HEK293T (cell line): ENCODE results near the gene TTLL4.

Experiments used
- CTCF ChIA-PET: fragments of 350-600 bp; formaldehyde crosslinking; extraction: SDS; loops from one replicate; lab custom pipeline; 2021; ENCODE audit warnings: antibody characterized with exemption, inconsistent platforms; lab: Yijun Ruan, JAX
- POLR2A ChIA-PET: fragments of 350-600 bp; formaldehyde crosslinking; extraction: SDS; loops from one replicate; lab custom pipeline; 2020; ENCODE audit warnings: antibody characterized with exemption, inconsistent platforms; lab: Yijun Ruan, JAX
- DNase-seq: peaks from one replicate; pipeline ENCODE4 v3.0.0; 2012; ENCODE audit warnings: mixed read lengths; ENCODE audit errors: extremely low spot score
- ARNT ChIP-seq: fragments of 450-650 bp; IDR thresholded peaks from 2 replicates; pipeline ENCODE4 v1.6.1; 2017; ENCODE audit warnings: mild to moderate bottlenecking
- BHLHE40 ChIP-seq: fragments of 450-650 bp; IDR thresholded peaks from 2 replicates; pipeline ENCODE4 v1.6.1; 2016; ENCODE audit warnings: mild to moderate bottlenecking, moderate library complexity, borderline replicate concordance
- CTBP1 ChIP-seq: fragments of 450-650 bp; IDR thresholded peaks from 2 replicates; pipeline ENCODE4 v1.6.1; 2016; ENCODE audit warnings: borderline replicate concordance
- ELF4 ChIP-seq: fragments of 450-650 bp; IDR thresholded peaks from 2 replicates; pipeline ENCODE4 v1.6.1; 2017; ENCODE audit warnings: antibody characterized with exemption
- FOXA1 ChIP-seq: fragments of 450-650 bp; IDR thresholded peaks from 2 replicates; pipeline ENCODE4 v1.6.1; 2016; ENCODE audit warnings: mild to moderate bottlenecking
- FOXK2 ChIP-seq: fragments of 450-650 bp; IDR thresholded peaks from 2 replicates; pipeline ENCODE4 v1.6.1; 2016; ENCODE audit warnings: mild to moderate bottlenecking
- FOXM1 ChIP-seq: fragments of 450-650 bp; IDR thresholded peaks from 2 replicates; pipeline ENCODE4 v1.6.1; 2017; ENCODE audit warnings: mild to moderate bottlenecking, borderline replicate concordance
- HDGF ChIP-seq: fragments of 450-650 bp; IDR thresholded peaks from 2 replicates; pipeline ENCODE4 v1.6.1; 2017; ENCODE audit warnings: antibody characterized with exemption, borderline replicate concordance
- L3MBTL2 ChIP-seq: fragments of 450-650 bp; conservative IDR thresholded peaks from 2 replicates; pipeline ENCODE4 v1.6.1; 2016; ENCODE audit warnings: mild to moderate bottlenecking
- LEF1 ChIP-seq: fragments of 450-650 bp; IDR thresholded peaks from 2 replicates; pipeline ENCODE4 v1.6.1; 2017; ENCODE audit warnings: mild to moderate bottlenecking, borderline replicate concordance
- NFRKB ChIP-seq: fragments of 450-650 bp; IDR thresholded peaks from 2 replicates; pipeline ENCODE4 v1.6.1; 2016; ENCODE audit warnings: mild to moderate bottlenecking, moderate library complexity
- PKNOX1 ChIP-seq: fragments of 450-650 bp; IDR thresholded peaks from 2 replicates; pipeline ENCODE4 v1.6.1; 2016
- SP1 ChIP-seq: fragments of 450-650 bp; IDR thresholded peaks from 2 replicates; pipeline ENCODE4 v1.6.1; 2017
- SUZ12 ChIP-seq: fragments of 450-650 bp; IDR thresholded peaks from 2 replicates; pipeline ENCODE4 v1.6.1; 2016; ENCODE audit warnings: mild to moderate bottlenecking
- TARDBP ChIP-seq: fragments of 450-650 bp; IDR thresholded peaks from 2 replicates; pipeline ENCODE4 v1.6.1; 2016
- ZNF384 ChIP-seq: fragments of 450-650 bp; IDR thresholded peaks from 2 replicates; pipeline ENCODE4 v1.6.1; 2016

Gene TTLL4

GRCh38 chr2:218773881-218774280 lies 63.2 kb downstream of the TTLL4 start:
- DNase-seq = no peak
- ChIA-PET CTCF (no interaction called here), POLR2A (no interaction called here)
- TF ChIP-seq LEF1 (no peak), FOXK2 (no peak), SUZ12 (no peak), HDGF (no peak), CTBP1 (no peak), PKNOX1 (no peak), FOXM1 (no peak), FOXA1 (no peak), SP1 (no peak), NFRKB (no peak), ARNT (no peak), L3MBTL2 (no peak), TARDBP (no peak), BHLHE40 (no peak), ZNF384 (no peak), ELF4 (no peak)

GRCh38 chr2:218776488-218776887 lies 65.9 kb downstream of the TTLL4 start:
- CTCF ChIA-PET = no interaction called here
- no peak for DNase-seq
- no peak for TF ChIP-seq LEF1
- TF ChIP-seq CTBP1 = no peak
- TF ChIP-seq PKNOX1 = no peak
- no peak for TF ChIP-seq ELF4
- no peak for TF ChIP-seq ZNF384
- no peak for TF ChIP-seq HDGF
- TF ChIP-seq TARDBP = no peak
- TF ChIP-seq SUZ12 = no peak
- no peak for TF ChIP-seq BHLHE40
- no peak for TF ChIP-seq ARNT
- TF ChIP-seq FOXK2 = no peak
- TF ChIP-seq SP1 = no peak
- no peak for TF ChIP-seq NFRKB
- no peak for TF ChIP-seq L3MBTL2
- TF ChIP-seq FOXM1 = no peak
- TF ChIP-seq FOXA1 = no peak
- POLR2A ChIA-PET = no interaction called here

GRCh38 chr2:218777276-218777990 lies 66.8 kb downstream of the TTLL4 start:
- ChIA-PET CTCF (no interaction called here), POLR2A (interaction anchor here (0.7 kb wide), 1 partner anchor 67 kb away, joined by 3 read pairs; no protein-coding TSS in a partner anchor)
- no peak for DNase-seq
- no peak for TF ChIP-seq ELF4
- TF ChIP-seq L3MBTL2 = no peak
- TF ChIP-seq ZNF384 = no peak
- TF ChIP-seq BHLHE40 = no peak
- TF ChIP-seq NFRKB = no peak

- TF ChIP-seq FOXA1 (no peak), FOXK2 (no peak), ZNF384 (no peak), ARNT (no peak), PKNOX1 (no peak), LEF1 (no peak), HDGF (no peak), L3MBTL2 (no peak), TARDBP (no peak), SP1 (no peak), ELF4 (no peak), SUZ12 (no peak), CTBP1 (no peak), FOXM1 (no peak), NFRKB (no peak), BHLHE40 (no peak)
- no peak for DNase-seq
- ChIA-PET POLR2A (no interaction called here), CTCF (interaction anchor here (1.1 kb wide), 1 partner anchor 67 kb away, joined by 4 read pairs; no protein-coding TSS in a partner anchor)
These were observed 69.4 kb downstream of the TTLL4 start for GRCh38 chr2:218780046-218780445.

- ChIA-PET CTCF (no interaction called here), POLR2A (no interaction called here)
- TF ChIP-seq L3MBTL2 = no peak
- TF ChIP-seq ARNT = no peak
- DNase-seq = no peak
These were observed 70.4 kb downstream of the TTLL4 start for GRCh38 chr2:218780851-218781690.
